Mammary epithelial cell (primary cell): ENCODE data around the gene NAPB.
"Not testable (repeated sequence)": the region's sequence is repeated elsewhere in the genome, so short reads cannot be mapped to it uniquely, and the experiment has no call there.

Source experiments
- CTCF ChIP-seq, 2 donors: IDR thresholded peaks in 1 of 2; conservative IDR thresholded peaks in 1 of 2; 2 replicates each; pipeline ENCODE4 v1.5.1; 2011 to 2012; ENCODE audit warnings: inconsistent platforms in 2 of 2, low read length in 2 of 2, mild to moderate bottlenecking in 2 of 2, control low read depth in 1 of 2, low read depth in 1 of 2; ENCODE audit not compliant: insufficient read depth in 1 of 2; ENCODE audit errors: extremely low read depth in 1 of 2
- EZH2 ChIP-seq: IDR thresholded peaks from 2 replicates; pipeline ENCODE4 v1.6.1; 2012; ENCODE audit warnings: low read length, inconsistent platforms, borderline replicate concordance

GRCh38 chr20:23466961-23467360, 45.7 kb upstream of the NAPB start:
- TF ChIP-seq CTCF (conservative IDR thresholded peaks at IDR 0.05 in 1 of 2, IDR thresholded peaks at IDR 0.05 in 1 of 2; ENCODE audit: extremely low read depth in 1 of 2, insufficient read depth in 1 of 2, low read depth in 1 of 2, low read length in 2 of 2); EZH2: not testable (repeated sequence)
